Stimulated activated naive CD4-positive, alpha-beta T cell (primary cell): ENCODE results near the gene ADGRV1.
A peak's percentile ranks its signal among the peaks of the same experiment; 100 is the strongest.

Experiments
- DNase-seq, 6 experiments: peaks; one replicate each; lab custom pipeline; 2025; lab: John Stamatoyannopoulos, UW

ADGRV1 gene

GRCh38 chr5:91072881-91073280, 514.3 kb downstream of the ADGRV1 start:
- no peak for DNase-seq

- DNase-seq = no peak
Observed at GRCh38 chr5:91074615-91075014, 516.0 kb downstream of the ADGRV1 start.

GRCh38 chr5:91076138-91076537, 517.5 kb downstream of the ADGRV1 start:
- DNase-seq = no peak

GRCh38 chr5:91077623-91078022, 519.0 kb downstream of the ADGRV1 start:
- DNase-seq = no peak

GRCh38 chr5:91079037-91079436, 520.4 kb downstream of the ADGRV1 start:
- DNase-seq = no peak

GRCh38 chr5:91089758-91090157, 531.2 kb downstream of the ADGRV1 start:
- DNase-seq = no peak

GRCh38 chr5:91090995-91091394, 532.4 kb downstream of the ADGRV1 start:
- DNase-seq = no peak

- DNase-seq = no peak
Observed at GRCh38 chr5:91091471-91092234, 533.1 kb downstream of the ADGRV1 start.

- no peak for DNase-seq
Observed at GRCh38 chr5:91092859-91093783, 534.5 kb downstream of the ADGRV1 start.

GRCh38 chr5:91095313-91095712, 536.7 kb downstream of the ADGRV1 start:
- DNase-seq = no peak

GRCh38 chr5:91095786-91096385, 537.3 kb downstream of the ADGRV1 start:
- DNase-seq = no peak

- no peak for DNase-seq
Observed at GRCh38 chr5:91098541-91098940, 539.9 kb downstream of the ADGRV1 start.

GRCh38 chr5:91101600-91102379, 543.2 kb downstream of the ADGRV1 start:
- DNase-seq = peak in 5 of 6 experiments; percentile 0 to 35 (median 18)

- no peak for DNase-seq
Observed at GRCh38 chr5:91103353-91104061, 544.9 kb downstream of the ADGRV1 start.

GRCh38 chr5:91104062-91104448, 545.5 kb downstream of the ADGRV1 start:
- no peak for DNase-seq

- DNase-seq = no peak
Observed at GRCh38 chr5:91106842-91107511, 548.4 kb downstream of the ADGRV1 start.

GRCh38 chr5:91109634-91110033, 551.0 kb downstream of the ADGRV1 start:
- no peak for DNase-seq

GRCh38 chr5:91110686-91111085, 552.1 kb downstream of the ADGRV1 start:
- no peak for DNase-seq

- no peak for DNase-seq
Observed at GRCh38 chr5:91111473-91112238, 553.1 kb downstream of the ADGRV1 start.

GRCh38 chr5:91114658-91115057, 556.1 kb downstream of the ADGRV1 start:
- no peak for DNase-seq
